Sciatic nerve (tissue), 2 donors: ENCODE measurements around the gene PADI3. TPM values are rescaled to one million over a fixed set of nuclear protein-coding genes. Genes with fewer than 3 reads are reported as not detected.

ENCODE experiments used
- ATAC-seq: fragments of 200-7000 bp; cut with Tn5 transposase; one replicate; pipeline ENCODE4 v1.9.1; 2020; ENCODE audit warnings: mild to moderate bottlenecking, moderate library complexity
- DNase-seq: peaks from one replicate; pipeline ENCODE4 v3.0.0-alpha.2; 2020; ENCODE audit warnings: low spot score
- intact Hi-C: fragments of 100-400 bp; cut with DNase I; formaldehyde crosslinking; loops from one replicate; pipeline ENCODE4 v1.14.2; 2022
- total RNA-seq: library from RNA; stranded (reverse); fragmentation: NEBNext Ultra II Directional; extraction: Animal tissue kit (Norgen Biotek cat#: 25700); gene quantifications from one replicate; pipeline ENCODE4 v1.2.1, GENCODE V29; 2021
- donor health status: DM: no; HTN: no; CAD: no.
- donor health status: DM: no; HTN: no; CAD: no.

The PADI3 gene
- not detected for total RNA-seq

- ATAC-seq (no peak), DNase-seq (no peak)
- intact Hi-C loops: no loop called here
These were observed at the start of gene PADI3 for GRCh38 chr1:17248781-17249180. PADI3 (plus strand) TSS chr1:17249098; CDS start chr1:17249138, 40 bp downstream.

- DNase-seq (no peak), ATAC-seq (no peak)
- intact Hi-C loops: no loop called here
These were observed 49.4 kb upstream of the PADI3 start for GRCh38 chr1:17199267-17200044.

GRCh38 chr1:17200246-17200645 is 48.7 kb upstream of the PADI3 start:
- intact Hi-C loops: no loop called here
- ATAC-seq: no peak
- no peak for DNase-seq

- no peak for DNase-seq
- intact Hi-C loops: no loop called here
- ATAC-seq: no peak
These were observed 48.1 kb upstream of the PADI3 start for GRCh38 chr1:17200756-17201155.

GRCh38 chr1:17201201-17202021 is 47.5 kb upstream of the PADI3 start:
- ATAC-seq: peak; percentile 34
- DNase-seq: peak; percentile 32
- intact Hi-C loops: no loop called here

GRCh38 chr1:17204546-17205440 is 44.1 kb upstream of the PADI3 start, which contains the start of gene PADI1:
PADI1 (plus strand) TSS chr1:17205128; CDS start chr1:17205218, 90 bp downstream.
- intact Hi-C loops: no loop called here
- DNase-seq: no peak
- no peak for ATAC-seq

GRCh38 chr1:17205652-17206051 is 43.2 kb upstream of the PADI3 start:
- intact Hi-C loops: no loop called here
- no peak for ATAC-seq

GRCh38 chr1:17206196-17206595 is 42.7 kb upstream of the PADI3 start:
- ATAC-seq (no peak), DNase-seq (no peak)
- intact Hi-C loops: no loop called here

More at GRCh38 chr1:17205652-17206051, 43.2 kb upstream of the PADI3 start:
- no peak for DNase-seq

- DNase-seq (peak; percentile 75), ATAC-seq (peak; percentile 79)
- intact Hi-C loops: no loop called here
These were observed 41.9 kb upstream of the PADI3 start for GRCh38 chr1:17207046-17207445.

- peak; percentile 55 for ATAC-seq
- DNase-seq: no peak
- intact Hi-C loops: no loop called here
These were observed 41.4 kb upstream of the PADI3 start for GRCh38 chr1:17207540-17207939.

GRCh38 chr1:17207966-17208418 is 40.9 kb upstream of the PADI3 start:
- DNase-seq: no peak
- intact Hi-C loops: no loop called here
- peak; percentile 41 for ATAC-seq

- ATAC-seq: no peak
- no peak for DNase-seq
- intact Hi-C loops: no loop called here
These were observed 40.4 kb upstream of the PADI3 start for GRCh38 chr1:17208546-17208945.

- intact Hi-C loops: no loop called here
- ATAC-seq: no peak
- no peak for DNase-seq
These were observed 39.5 kb upstream of the PADI3 start for GRCh38 chr1:17209430-17209829.

- intact Hi-C loops: no loop called here
- ATAC-seq: no peak
- DNase-seq: no peak
These were observed 38.7 kb upstream of the PADI3 start for GRCh38 chr1:17210176-17210575.

GRCh38 chr1:17211377-17211776 is 37.5 kb upstream of the PADI3 start:
- intact Hi-C loops: no loop called here
- ATAC-seq (no peak), DNase-seq (no peak)

GRCh38 chr1:17212009-17212408 is 36.9 kb upstream of the PADI3 start:
- ATAC-seq (no peak), DNase-seq (no peak)
- intact Hi-C loops: no loop called here

GRCh38 chr1:17212487-17213121 is 36.3 kb upstream of the PADI3 start:
- intact Hi-C loops: no loop called here
- DNase-seq: no peak
- no peak for ATAC-seq

- intact Hi-C loops: no loop called here
- DNase-seq (no peak), ATAC-seq (no peak)
These were observed 35.6 kb upstream of the PADI3 start for GRCh38 chr1:17213148-17213781.
